ENCODE data around the gene CCR5AS.
"Not testable (repeated sequence)": the region's sequence is repeated elsewhere in the genome, so short reads cannot be mapped to it uniquely, and the experiment has no call there.

CCR5AS gene

DNA sequence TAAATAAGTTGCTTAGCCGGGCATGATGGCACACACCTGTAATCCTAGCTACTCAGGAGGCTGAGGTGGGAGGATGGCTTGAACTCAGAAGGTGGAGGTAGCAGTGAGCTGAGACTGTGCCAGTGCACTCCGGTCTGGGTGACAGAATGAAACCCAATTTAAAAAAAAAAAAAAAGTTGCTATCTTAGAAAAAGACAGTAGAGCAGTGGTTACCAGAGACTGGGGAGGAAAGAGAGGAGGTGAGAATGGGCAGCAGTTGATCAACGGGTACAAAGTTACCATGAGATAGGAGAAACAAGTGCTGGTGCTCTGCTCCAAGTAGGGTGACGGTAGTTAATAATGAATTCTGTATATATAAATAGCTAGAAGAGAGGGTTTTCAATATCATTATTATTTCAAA lies 53.8 kb downstream of the CCR5AS start:
- Histone ChIP-seq H3K36me3 (ENCODE audit: control insufficient read depth, insufficient read depth, low read length) (no peaks in the 10 kb centered on the region), H3K9me3 (ENCODE audit: control insufficient read depth, low read length) (no peaks in the 10 kb centered on the region), H3K27ac (ENCODE audit: low read depth, low read length, severe bottlenecking) (no peak overlapping the region), H3K4me3 (ENCODE audit: extremely low read depth, insufficient read depth, low read length, poor library complexity, severe bottlenecking) (no peak overlapping the region), H3K4me1 (ENCODE audit: control insufficient read depth, insufficient read depth, low read length, poor library complexity, severe bottlenecking) (peaks cover 6% of the 10 kb centered on the region)
- 80 to 84% methylated on average over 1 to 3 of the region's 4 CpGs for whole genome bisulfite sequencing, 2 experiments (ENCODE audit: insufficient coverage in 2 of 2)

DNA sequence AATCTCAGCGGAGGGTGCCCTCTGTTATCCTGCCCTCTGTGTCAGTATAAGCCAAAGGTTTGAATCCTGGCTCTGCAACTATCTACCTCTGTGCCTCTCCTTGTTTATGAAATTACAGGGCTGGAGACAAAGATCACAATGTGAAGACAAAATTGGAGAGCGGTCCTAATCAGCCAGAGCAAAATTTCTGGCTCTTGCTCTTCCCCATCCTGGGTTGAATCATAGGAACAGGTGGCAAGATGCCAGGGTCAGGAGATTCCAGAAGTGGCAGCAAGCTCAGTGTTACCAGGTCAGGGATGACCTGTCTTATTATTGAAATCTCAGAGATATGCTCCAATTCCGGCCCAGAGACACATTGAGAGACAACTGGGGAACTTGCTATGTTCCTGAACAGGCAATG lies 55.2 kb downstream of the CCR5AS start:
- H3K27ac ChIP-seq (ENCODE audit: low read depth, low read length, severe bottlenecking) = no peak overlapping the region
- H3K9me3 ChIP-seq (ENCODE audit: control insufficient read depth, low read length) = no peaks in the 10 kb centered on the region
- H3K4me1 ChIP-seq (ENCODE audit: control insufficient read depth, insufficient read depth, low read length, poor library complexity, severe bottlenecking) = peaks cover 6% of the 10 kb centered on the region
- 94 to 100% methylated on average over 2 to 3 of the region's 3 CpGs for WGBS, 2 experiments (ENCODE audit: insufficient coverage in 2 of 2)
- no peak overlapping the region for H3K4me3 ChIP-seq (ENCODE audit: extremely low read depth, insufficient read depth, low read length, poor library complexity, severe bottlenecking)
- no peaks in the 10 kb centered on the region for H3K36me3 ChIP-seq (ENCODE audit: control insufficient read depth, insufficient read depth, low read length)

DNA sequence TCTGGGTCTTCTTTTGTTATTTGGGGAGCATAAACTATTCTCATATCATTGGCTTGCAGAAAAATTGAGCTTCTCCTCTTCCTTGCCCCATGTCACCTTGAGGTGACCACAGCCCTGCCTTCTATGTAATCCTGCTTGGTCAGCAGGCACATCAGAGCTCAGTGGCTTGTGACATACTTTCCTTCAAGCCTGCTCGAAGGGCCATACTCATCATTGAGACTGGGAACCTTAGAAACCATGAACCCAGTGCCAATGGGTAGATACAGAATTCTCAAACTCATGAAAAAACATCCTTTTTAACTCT lies 56.7 kb downstream of the CCR5AS start:
- Histone ChIP-seq H3K27ac (ENCODE audit: low read depth, low read length, severe bottlenecking) (no peak overlapping the region), H3K4me1 (ENCODE audit: control insufficient read depth, insufficient read depth, low read length, poor library complexity, severe bottlenecking) (peaks cover 6% of the 10 kb centered on the region), H3K4me3 (ENCODE audit: extremely low read depth, insufficient read depth, low read length, poor library complexity, severe bottlenecking) (no peak overlapping the region), H3K36me3 (ENCODE audit: control insufficient read depth, insufficient read depth, low read length) (no peaks in the 10 kb centered on the region), H3K9me3 (ENCODE audit: control insufficient read depth, low read length) (no peaks in the 10 kb centered on the region)
- 100% methylated on average over 1 of the region's 1 CpG; no CpG with 5 or more reads in 1 of the 2 experiments for WGBS, 2 experiments (ENCODE audit: insufficient coverage in 2 of 2)

DNA sequence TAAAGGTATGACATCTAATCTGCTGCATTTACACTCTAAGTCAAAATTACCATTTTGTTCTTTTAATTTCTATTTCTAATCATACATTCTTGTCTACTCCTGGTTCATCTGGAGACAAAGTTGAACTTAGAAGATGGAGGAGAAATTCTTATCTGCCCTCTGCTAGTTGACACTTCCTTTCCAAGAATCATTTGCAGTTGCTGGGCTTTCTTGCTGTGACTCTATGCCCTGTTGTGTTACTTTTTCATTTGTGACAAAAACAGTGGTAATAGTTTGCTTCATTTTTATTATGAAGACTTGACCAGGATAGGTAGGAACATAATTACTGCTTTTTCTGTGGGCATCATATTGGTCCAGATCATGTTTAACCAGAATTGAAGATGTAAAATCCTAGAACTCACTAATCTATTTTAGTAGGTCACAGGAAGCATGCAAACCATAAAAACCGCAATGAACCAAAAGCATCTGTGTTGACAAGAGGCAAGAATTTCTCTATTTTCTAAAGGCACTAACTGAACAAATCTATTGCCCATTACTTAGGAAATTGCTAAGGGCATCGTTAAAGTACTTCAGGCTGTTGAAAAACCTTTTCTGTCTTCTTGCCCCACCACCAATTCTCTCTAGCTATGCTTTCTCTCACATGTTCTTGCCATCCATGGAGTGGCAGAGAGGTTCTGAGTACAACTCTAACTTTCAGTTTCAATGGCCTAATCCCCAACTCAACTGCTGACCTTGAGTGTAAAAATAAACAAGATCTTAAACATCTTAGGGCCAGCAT lies 57.2 kb downstream of the CCR5AS start:
- Histone ChIP-seq H3K36me3 (ENCODE audit: control insufficient read depth, insufficient read depth, low read length) (no peaks in the 10 kb centered on the region), H3K9me3 (ENCODE audit: control insufficient read depth, low read length) (no peaks in the 10 kb centered on the region), H3K27ac (ENCODE audit: low read depth, low read length, severe bottlenecking) (no peak overlapping the region), H3K4me3 (ENCODE audit: extremely low read depth, insufficient read depth, low read length, poor library complexity, severe bottlenecking) (no peak overlapping the region), H3K4me1 (ENCODE audit: control insufficient read depth, insufficient read depth, low read length, poor library complexity, severe bottlenecking) (peaks cover 6% of the 10 kb centered on the region)
- 68 to 80% methylated on average over 2 of the region's 2 CpGs for WGBS, 2 experiments (ENCODE audit: insufficient coverage in 2 of 2)

DNA sequence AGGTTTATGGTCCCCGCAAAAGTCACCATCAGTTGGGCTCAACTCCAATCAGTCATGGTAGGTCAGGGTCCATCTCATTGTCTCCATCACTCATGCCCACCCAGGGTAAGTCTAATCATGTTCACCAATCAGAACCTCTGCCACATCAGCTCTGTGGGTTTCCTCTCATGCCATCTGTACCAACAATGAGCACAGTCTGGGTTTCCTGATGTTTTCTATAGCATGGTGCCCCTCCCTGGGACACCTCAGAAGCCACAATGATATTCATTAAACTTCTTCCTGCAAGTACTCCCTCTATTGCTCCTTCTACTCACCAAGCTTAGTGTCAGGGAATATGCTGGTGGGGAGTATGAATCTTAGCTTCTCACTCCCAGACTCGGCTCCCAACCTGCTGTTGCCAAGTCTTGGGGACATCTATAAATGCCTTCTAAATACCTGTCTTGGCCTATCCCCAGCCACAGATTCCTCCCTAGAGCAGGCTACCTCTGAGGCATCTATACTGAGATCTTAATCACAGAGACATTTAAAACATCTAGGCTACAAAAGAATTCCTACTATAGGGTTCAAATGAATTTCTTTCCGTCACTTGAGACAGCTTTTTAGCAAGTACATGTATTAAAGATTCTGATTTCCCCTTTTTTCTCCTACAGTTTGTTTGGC lies 57.9 kb downstream of the CCR5AS start:
- Histone ChIP-seq H3K9me3 (ENCODE audit: control insufficient read depth, low read length) (no peaks in the 10 kb centered on the region), H3K27ac (ENCODE audit: low read depth, low read length, severe bottlenecking) (no peak overlapping the region), H3K36me3 (ENCODE audit: control insufficient read depth, insufficient read depth, low read length) (no peaks in the 10 kb centered on the region), H3K4me1 (ENCODE audit: control insufficient read depth, insufficient read depth, low read length, poor library complexity, severe bottlenecking) (peaks cover 1% of the 10 kb centered on the region), H3K4me3 (ENCODE audit: extremely low read depth, insufficient read depth, low read length, poor library complexity, severe bottlenecking) (no peak overlapping the region)
- WGBS, 2 experiments (ENCODE audit: insufficient coverage in 2 of 2) = 88 to 94% methylated on average over 2 of the region's 3 CpGs

DNA sequence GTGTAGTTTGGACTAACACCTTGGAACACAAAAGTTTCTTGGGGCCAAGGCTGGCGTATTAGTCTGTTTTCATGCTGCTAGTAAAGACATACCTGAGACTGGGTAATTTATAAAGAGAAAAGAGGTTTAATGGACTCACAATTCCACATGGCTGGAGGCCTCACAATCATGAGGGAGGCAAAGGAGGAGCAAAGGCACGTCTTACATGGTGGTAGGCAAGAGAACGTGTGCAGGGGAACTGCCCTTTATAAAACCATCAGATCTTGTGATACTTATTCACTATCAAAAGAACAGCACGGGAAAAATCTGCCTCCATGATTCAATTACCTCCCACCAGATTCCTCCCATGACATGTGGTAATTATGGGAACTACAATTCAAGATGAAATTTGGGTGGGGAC lies 62.4 kb downstream of the CCR5AS start:
- no peak overlapping the region for H3K27ac ChIP-seq (ENCODE audit: low read depth, low read length, severe bottlenecking)
- 67 to 88% methylated on average over 1 to 3 of the region's 4 CpGs for WGBS, 2 experiments (ENCODE audit: insufficient coverage in 2 of 2)
- no peaks in the 10 kb centered on the region for H3K9me3 ChIP-seq (ENCODE audit: control insufficient read depth, low read length)
- no peaks in the 10 kb centered on the region for H3K4me1 ChIP-seq (ENCODE audit: control insufficient read depth, insufficient read depth, low read length, poor library complexity, severe bottlenecking)
- no peaks in the 10 kb centered on the region for H3K36me3 ChIP-seq (ENCODE audit: control insufficient read depth, insufficient read depth, low read length)
- H3K4me3 ChIP-seq (ENCODE audit: extremely low read depth, insufficient read depth, low read length, poor library complexity, severe bottlenecking) = no peak overlapping the region

DNA sequence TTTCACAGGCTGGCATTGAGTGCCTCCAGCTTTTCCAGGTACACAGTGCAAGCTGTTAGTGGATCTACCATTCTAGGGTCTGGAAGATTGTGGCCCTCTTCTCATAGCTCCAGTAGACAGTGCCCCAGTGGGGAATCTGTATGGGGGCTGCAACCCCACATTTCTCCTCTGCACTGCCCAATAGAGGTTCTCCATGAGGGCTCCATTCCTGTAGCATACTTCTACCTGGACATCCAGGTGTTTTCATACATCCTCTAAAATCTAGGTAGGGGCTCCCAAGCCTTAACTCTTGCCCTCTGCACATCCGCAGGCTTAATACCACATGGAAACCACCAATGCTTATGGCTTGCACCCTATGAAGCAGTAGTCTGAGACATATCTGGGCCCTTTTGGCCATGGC lies 68.0 kb downstream of the CCR5AS start:
- Histone ChIP-seq H3K36me3 (ENCODE audit: control insufficient read depth, insufficient read depth, low read length) (no peaks in the 10 kb centered on the region), H3K9me3 (ENCODE audit: control insufficient read depth, low read length) (peaks cover 19% of the 10 kb centered on the region), H3K27ac (ENCODE audit: low read depth, low read length, severe bottlenecking) (no peak overlapping the region), H3K4me1 (ENCODE audit: control insufficient read depth, insufficient read depth, low read length, poor library complexity, severe bottlenecking) (no peaks in the 10 kb centered on the region), H3K4me3 (ENCODE audit: extremely low read depth, insufficient read depth, low read length, poor library complexity, severe bottlenecking) (no peak overlapping the region)
- 89 to 100% methylated on average over 1 of the region's 1 CpG for WGBS, 2 experiments (ENCODE audit: insufficient coverage in 2 of 2)

DNA sequence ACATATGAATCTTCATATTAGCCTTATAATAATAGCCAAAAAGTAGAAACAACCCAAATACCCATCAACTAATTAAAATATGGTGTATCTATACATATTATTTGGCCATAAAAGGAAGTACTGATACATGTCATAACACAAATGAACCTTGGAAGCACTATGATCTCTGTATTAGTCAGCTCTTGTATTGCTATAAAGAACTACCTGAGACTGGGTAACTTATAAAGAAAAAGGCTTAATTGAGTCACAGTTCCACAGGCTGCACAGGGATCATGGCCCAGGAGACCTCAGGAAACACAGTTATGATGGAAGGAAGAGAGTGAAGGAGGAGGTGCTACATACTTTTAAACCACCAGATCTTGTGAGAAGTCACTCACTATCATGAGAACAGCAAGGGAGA lies 69.0 kb downstream of the CCR5AS start:
- Histone ChIP-seq H3K4me3 (ENCODE audit: extremely low read depth, insufficient read depth, low read length, poor library complexity, severe bottlenecking) (no peak overlapping the region), H3K36me3 (ENCODE audit: control insufficient read depth, insufficient read depth, low read length) (no peaks in the 10 kb centered on the region), H3K9me3 (ENCODE audit: control insufficient read depth, low read length) (peaks cover 19% of the 10 kb centered on the region), H3K27ac (ENCODE audit: low read depth, low read length, severe bottlenecking) (no peak overlapping the region), H3K4me1 (ENCODE audit: control insufficient read depth, insufficient read depth, low read length, poor library complexity, severe bottlenecking) (no peaks in the 10 kb centered on the region)

DNA sequence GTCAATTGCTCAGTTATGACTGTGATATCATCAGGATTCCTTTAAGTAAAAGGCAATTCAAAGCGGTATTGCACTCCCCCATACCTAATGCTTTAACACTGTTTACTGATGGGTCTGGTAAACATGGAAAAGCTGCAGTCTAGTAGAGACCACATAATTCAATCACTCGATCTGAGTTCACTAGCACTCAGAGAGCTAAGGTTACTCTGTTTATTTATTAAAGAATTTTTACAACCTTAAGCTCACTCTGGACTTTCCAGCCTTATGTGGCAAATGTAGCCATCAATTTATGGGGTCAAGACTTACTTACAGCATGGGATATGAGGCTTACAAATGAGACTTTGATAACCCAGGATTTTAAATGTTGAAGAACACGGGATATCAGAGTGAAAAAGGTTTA lies 71.3 kb downstream of the CCR5AS start:
- H3K4me3 ChIP-seq (ENCODE audit: extremely low read depth, insufficient read depth, low read length, poor library complexity, severe bottlenecking) = no peak overlapping the region

DNA sequence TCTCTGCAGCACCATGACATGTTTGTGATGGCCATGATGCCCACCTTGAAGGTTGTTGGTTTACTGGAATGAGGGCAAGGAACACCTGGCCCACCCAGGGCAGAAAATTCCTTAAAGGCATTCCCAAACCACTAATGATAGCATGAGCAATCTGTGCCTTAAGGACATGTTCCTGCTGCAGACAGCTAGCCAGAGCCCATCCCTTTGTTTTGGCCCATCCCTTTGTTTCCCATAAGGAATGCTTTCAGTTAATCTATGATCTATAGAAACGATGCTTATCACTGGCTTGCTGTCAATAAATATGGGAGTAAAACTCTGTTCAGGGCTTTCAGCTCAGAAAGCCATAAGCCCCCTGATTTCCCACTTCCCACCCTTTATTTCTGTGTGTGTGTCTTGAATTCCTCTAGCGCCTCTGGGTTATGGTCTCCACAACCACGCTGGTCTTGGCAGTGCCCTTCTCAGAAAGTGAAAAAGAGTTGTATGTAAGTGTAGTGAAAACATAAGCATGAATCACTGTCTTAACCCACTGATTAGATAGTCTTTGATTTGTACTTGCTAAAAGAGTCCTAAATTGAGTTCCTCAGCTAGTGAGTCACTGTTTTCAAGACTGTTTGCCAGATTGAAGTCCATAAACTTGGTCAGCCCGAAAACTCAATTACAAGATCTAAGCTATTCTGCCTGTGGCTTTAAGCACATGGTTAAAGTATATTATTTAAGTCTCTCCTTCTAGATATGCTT lies 72.0 kb downstream of the CCR5AS start:
- H3K27ac ChIP-seq (ENCODE audit: low read depth, low read length, severe bottlenecking) = peak overlapping the region; percentile 62
- H3K9me3 ChIP-seq (ENCODE audit: control insufficient read depth, low read length) = peaks cover 19% of the 10 kb centered on the region
- WGBS, 2 experiments (ENCODE audit: insufficient coverage in 2 of 2) = no CpG with 5 or more reads among the region's 4 CpGs
- H3K36me3 ChIP-seq (ENCODE audit: control insufficient read depth, insufficient read depth, low read length) = no peaks in the 10 kb centered on the region
- no peaks in the 10 kb centered on the region for H3K4me1 ChIP-seq (ENCODE audit: control insufficient read depth, insufficient read depth, low read length, poor library complexity, severe bottlenecking)
- H3K4me3 ChIP-seq (ENCODE audit: extremely low read depth, insufficient read depth, low read length, poor library complexity, severe bottlenecking) = no peak overlapping the region

More for the DNA sequence above, 71.3 kb downstream of the CCR5AS start:
- 80 to 100% methylated on average over 1 of the region's 3 CpGs for WGBS, 2 experiments (ENCODE audit: insufficient coverage in 2 of 2)
- H3K9me3 ChIP-seq (ENCODE audit: control insufficient read depth, low read length) = peaks cover 19% of the 10 kb centered on the region
- H3K36me3 ChIP-seq (ENCODE audit: control insufficient read depth, insufficient read depth, low read length) = no peaks in the 10 kb centered on the region
- H3K4me1 ChIP-seq (ENCODE audit: control insufficient read depth, insufficient read depth, low read length, poor library complexity, severe bottlenecking) = no peaks in the 10 kb centered on the region
- no peak overlapping the region for H3K27ac ChIP-seq (ENCODE audit: low read depth, low read length, severe bottlenecking)

DNA sequence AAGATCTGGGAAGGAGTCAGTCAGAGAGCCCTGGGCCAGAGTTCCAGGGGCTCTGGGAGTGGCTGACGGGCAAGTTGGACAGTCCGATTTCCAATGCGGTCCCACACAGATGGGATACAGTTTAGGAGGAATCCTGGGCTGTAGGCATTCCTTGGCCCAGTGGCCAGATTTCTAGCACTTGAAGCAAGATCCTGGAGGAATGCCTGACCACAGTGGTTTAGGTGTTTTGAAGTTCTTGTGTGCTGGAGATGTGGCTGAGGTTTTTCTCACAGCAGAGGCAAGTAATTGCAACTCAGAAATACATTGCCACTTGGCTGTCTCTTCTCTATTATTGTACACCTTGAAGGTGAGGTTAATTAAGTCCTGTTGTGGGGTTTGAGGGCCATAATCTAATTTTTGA lies 76.2 kb downstream of the CCR5AS start:
- 90 to 97% methylated on average over 3 of the region's 3 CpGs for WGBS, 2 experiments (ENCODE audit: insufficient coverage in 2 of 2)
- not testable (repeated sequence) for H3K4me1 ChIP-seq (ENCODE audit: control insufficient read depth, insufficient read depth, low read length, poor library complexity, severe bottlenecking); H3K27ac ChIP-seq (ENCODE audit: low read depth, low read length, severe bottlenecking); H3K36me3 ChIP-seq (ENCODE audit: control insufficient read depth, insufficient read depth, low read length); H3K9me3 ChIP-seq (ENCODE audit: control insufficient read depth, low read length); H3K4me3 ChIP-seq (ENCODE audit: extremely low read depth, insufficient read depth, low read length, poor library complexity, severe bottlenecking)
